Muscle layer of colon (tissue), 2 donors: Measurements from ENCODE around the gene PDCD1LG2.
"Not testable (repeated sequence)": the region's sequence is repeated elsewhere in the genome, so short reads cannot be mapped to it uniquely, and the experiment has no call there.

ENCODE experiments used
- H3K27ac ChIP-seq: one replicate; pipeline ENCODE4 v1.7.0; 2013; ENCODE audit warnings: low read depth, mild to moderate bottlenecking, low read length, moderate library complexity
- H3K27me3 ChIP-seq, 2 donors: one replicate each; pipeline ENCODE4 v1.7.0; 2013; ENCODE audit warnings: low read length in 2 of 2, mild to moderate bottlenecking in 2 of 2; ENCODE audit not compliant: insufficient read depth in 2 of 2, control insufficient read depth in 1 of 2
- H3K36me3 ChIP-seq: one replicate; pipeline ENCODE4 v1.7.0; 2013; ENCODE audit warnings: mild to moderate bottlenecking, low read length; ENCODE audit not compliant: insufficient read depth
- H3K4me1 ChIP-seq: one replicate; pipeline ENCODE4 v1.7.0; 2013; ENCODE audit warnings: mild to moderate bottlenecking, low read length; ENCODE audit not compliant: insufficient read depth
- H3K4me3 ChIP-seq, 2 donors: one replicate each; pipeline ENCODE4 v1.7.0; 2013; ENCODE audit warnings: low read length in 2 of 2, low read depth in 1 of 2, mild to moderate bottlenecking in 1 of 2, moderate library complexity in 1 of 2
- H3K9ac ChIP-seq: one replicate; pipeline ENCODE4 v1.7.0; 2013; ENCODE audit warnings: low read length
- H3K9me3 ChIP-seq: one replicate; pipeline ENCODE4 v1.7.0; 2013; ENCODE audit warnings: mild to moderate bottlenecking, low read length
- donor health status: abdominal sarcoma.
- donor health status: Adenocarcinoma of cecum.

The PDCD1LG2 gene

DNA sequence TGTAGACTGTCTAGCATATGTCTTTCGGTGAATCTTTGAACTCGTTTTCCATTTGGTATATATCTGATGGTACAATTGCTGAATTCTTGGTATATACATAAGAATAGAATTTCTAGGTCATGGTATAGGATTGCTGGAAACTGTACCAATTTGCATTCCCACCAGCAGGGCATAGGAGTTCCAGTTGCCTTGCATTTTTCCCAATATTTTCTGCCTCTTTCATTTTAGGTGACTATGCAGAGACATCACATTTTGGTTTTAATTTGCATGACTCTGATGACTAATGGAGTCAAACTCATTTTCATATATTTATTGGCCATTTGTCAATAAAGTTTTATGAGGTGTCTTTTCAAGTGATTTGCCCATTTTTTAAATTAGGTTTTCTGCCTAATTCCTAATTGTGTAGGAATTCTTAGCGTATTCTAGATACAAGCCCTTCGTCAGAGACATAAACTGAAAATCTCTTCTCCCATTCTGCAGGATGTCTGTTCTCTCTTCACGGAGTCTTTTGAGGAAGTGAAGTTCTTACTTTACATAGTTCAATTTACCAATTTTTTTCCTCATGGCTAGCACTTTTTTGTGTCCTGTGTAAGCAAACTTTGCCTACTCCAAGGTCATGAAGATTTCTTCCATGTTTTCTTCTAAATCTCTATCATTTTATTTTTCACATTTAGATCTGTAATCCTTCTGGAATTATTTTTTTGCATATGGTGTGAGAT lies 28.9 kb upstream of the PDCD1LG2 start:
- no peaks in the 10 kb centered on the region for H3K4me1 ChIP-seq
- no peak overlapping the region for H3K27ac ChIP-seq
- H3K9ac ChIP-seq: no peak overlapping the region
- H3K36me3 ChIP-seq: no peaks in the 10 kb centered on the region
- no peak overlapping the region for H3K4me3 ChIP-seq
- no peaks in the 10 kb centered on the region for H3K27me3 ChIP-seq
- no peaks in the 10 kb centered on the region for H3K9me3 ChIP-seq

DNA sequence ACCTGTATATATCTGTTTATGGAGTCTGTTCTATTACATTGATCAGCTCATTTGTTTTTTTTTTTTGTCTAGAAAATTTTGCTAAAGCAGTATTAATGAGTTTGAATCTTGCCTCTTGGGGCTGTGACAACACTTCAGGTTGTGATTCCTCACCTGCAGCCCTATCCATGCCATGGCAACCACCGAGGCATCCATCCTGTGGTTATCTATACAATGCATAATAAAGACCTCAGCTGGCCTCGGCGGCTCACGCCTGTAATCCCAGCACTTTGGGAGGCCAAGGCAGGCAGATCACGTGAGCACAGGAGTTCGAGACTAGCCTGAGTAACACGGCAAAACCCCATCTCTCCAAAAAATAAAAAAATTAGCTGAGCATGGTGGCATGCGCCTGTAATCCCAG lies 28.1 kb upstream of the PDCD1LG2 start:
- Histone ChIP-seq H3K27me3 (no peaks in the 10 kb centered on the region), H3K4me1 (no peaks in the 10 kb centered on the region), H3K36me3 (no peaks in the 10 kb centered on the region), H3K27ac (no peak overlapping the region), H3K4me3 (no peak overlapping the region), H3K9me3 (no peaks in the 10 kb centered on the region), H3K9ac (no peak overlapping the region)

DNA sequence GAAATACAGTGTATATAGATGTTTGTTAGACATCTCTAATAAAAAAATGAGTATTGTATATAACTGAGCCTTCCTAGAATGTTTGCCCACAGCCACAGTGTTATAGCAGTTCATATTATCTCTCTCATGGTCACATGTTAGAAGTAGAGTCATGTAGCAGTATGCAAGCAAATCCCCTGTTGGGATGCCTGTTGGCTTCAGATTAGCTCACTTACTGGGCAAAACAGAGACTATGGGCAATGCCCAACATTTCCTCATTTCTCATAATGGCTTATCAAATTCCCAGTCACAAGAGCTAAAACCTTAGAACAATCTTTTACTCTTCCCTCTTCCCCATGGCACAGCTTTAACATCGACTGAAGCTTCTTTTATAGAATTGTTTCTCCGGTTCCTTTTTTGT lies 27.0 kb upstream of the PDCD1LG2 start:
- Histone ChIP-seq H3K27me3 (no peaks in the 10 kb centered on the region), H3K9ac (no peak overlapping the region), H3K9me3 (no peaks in the 10 kb centered on the region), H3K36me3 (no peaks in the 10 kb centered on the region), H3K4me3 (no peak overlapping the region), H3K4me1 (no peaks in the 10 kb centered on the region), H3K27ac (no peak overlapping the region)

DNA sequence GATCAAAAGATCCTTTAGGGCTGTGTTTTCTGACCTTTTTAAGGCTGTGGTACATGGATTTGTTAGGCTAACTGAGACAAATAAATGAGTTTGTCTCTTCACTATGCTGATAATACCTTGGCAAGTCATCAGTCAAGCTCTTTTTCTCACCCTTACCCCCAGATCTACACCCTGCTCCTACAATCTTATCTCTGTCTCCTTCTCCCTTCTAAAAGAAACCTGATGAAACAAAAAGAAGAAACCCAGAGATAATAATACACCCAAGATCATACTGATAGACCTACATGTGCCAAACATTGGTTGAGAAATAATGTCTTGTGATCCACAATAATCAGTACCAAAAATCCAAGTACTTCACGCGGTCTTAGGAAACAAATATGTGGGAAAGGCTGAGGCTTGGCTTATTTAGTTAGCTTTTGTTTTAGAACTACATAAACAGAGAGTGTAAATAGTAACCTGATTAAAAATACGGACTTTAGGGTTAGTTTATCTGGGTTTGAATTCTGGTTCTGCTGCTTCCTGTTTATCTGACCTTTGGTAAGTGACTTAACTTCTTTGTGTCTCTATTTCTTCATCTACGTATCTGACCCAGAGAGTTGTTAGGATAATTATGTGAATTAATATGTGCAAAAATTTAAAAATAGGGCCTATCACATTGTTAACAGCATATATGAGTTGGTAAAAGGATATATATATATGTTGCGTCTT lies 24.8 kb upstream of the PDCD1LG2 start:
- Histone ChIP-seq H3K4me3 (no peak overlapping the region), H3K4me1 (no peaks in the 10 kb centered on the region), H3K9ac (no peak overlapping the region), H3K9me3 (no peaks in the 10 kb centered on the region), H3K36me3 (no peaks in the 10 kb centered on the region), H3K27me3 (no peaks in the 10 kb centered on the region), H3K27ac (no peak overlapping the region)

DNA sequence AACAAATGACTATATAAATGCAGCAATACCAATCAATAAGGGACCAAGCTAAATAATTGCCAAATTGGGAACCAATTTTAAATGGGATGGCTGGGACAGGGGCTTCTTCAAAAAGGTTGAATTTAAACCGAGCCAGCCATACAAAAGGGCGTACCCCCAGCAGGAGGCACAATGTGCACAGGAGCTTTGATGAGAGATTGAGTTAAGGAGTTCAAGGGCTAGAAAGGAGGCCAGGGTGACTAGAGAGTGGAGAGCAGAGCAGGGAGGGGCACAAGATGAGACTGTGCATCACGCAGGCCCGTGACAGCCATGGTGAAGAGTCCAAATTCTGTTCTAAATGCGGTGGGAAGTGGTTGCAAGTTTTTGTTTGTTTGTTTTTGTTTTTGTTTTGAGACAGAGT lies 23.3 kb upstream of the PDCD1LG2 start:
- H3K36me3 ChIP-seq: no peaks in the 10 kb centered on the region
- H3K9ac ChIP-seq: no peak overlapping the region
- H3K27me3 ChIP-seq: no peaks in the 10 kb centered on the region
- no peak overlapping the region for H3K27ac ChIP-seq
- no peaks in the 10 kb centered on the region for H3K9me3 ChIP-seq
- no peaks in the 10 kb centered on the region for H3K4me1 ChIP-seq
- no peak overlapping the region for H3K4me3 ChIP-seq

DNA sequence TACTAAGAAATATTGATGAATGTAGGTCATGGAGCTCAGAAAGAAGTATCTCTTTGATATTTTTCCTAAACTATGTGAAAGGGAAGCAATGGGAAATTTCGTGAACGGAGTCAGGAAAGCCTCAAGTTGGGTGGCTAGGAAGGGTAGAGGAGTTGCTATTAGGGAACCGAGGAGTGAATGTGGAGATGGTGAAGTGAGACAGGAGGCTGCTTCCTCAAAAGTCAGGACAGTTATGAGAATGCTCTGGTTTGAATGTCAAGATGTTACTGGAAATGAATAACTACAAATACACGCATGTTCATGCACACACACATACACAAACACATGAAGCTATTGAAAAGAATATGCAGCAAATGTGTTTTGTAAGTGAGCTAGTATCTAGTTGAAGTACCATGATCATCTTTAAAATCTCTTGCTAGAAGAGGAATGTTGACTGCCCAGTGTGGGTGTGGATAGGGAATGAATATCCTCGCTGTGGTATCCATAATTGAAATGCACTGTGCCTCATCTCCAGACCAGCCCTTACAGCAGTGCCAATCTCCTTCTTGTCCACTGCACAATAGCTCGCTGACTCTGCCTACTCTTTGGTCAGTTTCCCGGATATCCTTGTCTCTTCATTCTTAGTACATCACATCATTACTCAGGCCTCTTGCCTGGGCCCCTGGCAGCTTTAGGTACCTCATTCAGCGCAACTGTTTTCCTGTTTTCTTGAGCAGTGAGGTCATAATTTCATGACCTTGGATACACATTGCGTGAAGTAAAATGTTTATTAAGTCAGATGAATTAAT lies 21.9 kb upstream of the PDCD1LG2 start:
- no peaks in the 10 kb centered on the region for H3K27me3 ChIP-seq
- H3K4me1 ChIP-seq: no peaks in the 10 kb centered on the region
- no peak overlapping the region for H3K4me3 ChIP-seq
- no peaks in the 10 kb centered on the region for H3K9me3 ChIP-seq
- H3K36me3 ChIP-seq: no peaks in the 10 kb centered on the region
- H3K9ac ChIP-seq: no peak overlapping the region
- no peak overlapping the region for H3K27ac ChIP-seq

DNA sequence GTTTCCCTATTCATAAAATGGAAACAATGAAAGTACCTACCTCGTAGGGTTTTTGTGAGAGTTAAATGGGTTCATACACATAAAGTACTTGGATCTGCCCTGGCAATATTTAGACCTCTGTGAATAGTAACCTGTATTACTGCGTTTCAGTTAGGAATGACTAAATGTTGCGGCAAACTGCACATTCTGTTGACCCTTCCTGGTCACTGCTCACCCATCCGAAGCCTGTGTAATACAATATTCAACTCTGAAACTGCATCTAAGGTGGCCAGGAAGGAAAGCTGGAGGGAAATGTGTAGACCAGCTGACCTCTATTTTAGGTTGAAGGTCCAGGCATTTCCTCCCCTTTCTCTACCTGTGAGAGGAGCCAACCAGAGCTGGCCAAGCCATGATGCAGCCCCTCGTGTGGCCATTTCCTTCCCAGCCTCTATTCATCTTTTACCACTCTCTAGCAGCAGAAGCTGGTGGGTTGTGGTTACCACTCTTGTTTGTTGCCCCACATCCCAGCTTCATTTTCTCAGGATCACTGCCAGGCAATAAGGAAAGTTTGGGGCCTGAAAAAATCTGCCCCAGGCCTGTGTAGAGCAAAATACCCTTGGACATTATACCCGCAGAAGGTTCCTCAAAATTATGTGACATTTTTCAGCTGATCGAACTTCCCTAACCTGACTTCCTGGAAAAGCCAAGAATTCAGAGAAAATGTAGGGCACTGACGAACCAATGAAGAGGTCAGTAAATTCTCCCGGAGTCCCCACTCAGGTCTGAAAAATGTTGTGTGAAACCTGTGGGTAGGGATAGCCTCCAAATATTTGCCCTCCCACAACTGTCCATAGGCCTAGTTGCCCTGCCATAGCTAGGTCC lies 20.5 kb upstream of the PDCD1LG2 start:
- Histone ChIP-seq H3K9ac (no peak overlapping the region), H3K36me3 (no peaks in the 10 kb centered on the region), H3K27ac (no peak overlapping the region), H3K9me3 (no peaks in the 10 kb centered on the region), H3K27me3 (no peaks in the 10 kb centered on the region), H3K4me1 (no peaks in the 10 kb centered on the region), H3K4me3 (no peak overlapping the region)

DNA sequence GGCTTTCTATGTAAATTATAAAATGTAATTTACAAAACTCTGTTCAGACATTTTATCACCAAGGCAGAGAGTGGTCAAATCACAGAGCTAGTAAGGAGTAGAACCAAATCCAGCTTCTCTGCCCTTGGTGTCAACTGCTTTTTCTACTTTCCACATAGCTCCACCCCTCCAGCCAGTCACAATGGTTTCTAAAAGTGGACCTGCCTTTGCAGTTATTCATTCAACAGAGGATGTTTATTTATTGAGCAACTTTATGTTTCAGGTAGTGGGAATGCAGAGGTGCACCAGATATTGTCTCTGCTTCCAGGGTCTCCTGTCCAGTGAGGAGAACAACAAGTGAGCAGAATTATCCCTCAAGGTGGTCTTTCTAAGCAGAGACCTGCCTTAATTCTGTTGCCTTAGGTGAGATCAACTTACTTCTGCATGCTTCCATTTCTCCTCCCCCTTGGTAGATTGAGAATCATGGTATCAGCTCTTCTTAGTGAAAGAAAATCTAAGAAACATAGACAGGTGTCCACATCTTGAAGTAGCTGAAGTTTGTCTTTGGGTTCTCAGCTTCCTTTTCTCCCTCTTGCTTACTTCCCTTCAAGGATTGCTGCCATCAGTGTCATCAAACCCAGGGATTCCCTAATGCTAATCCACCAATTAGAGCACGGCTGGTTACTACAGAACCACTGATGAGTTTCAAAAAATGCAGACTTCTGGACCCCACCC lies 17.2 kb upstream of the PDCD1LG2 start:
- H3K36me3 ChIP-seq: no peaks in the 10 kb centered on the region
- H3K9ac ChIP-seq: no peak overlapping the region
- no peaks in the 10 kb centered on the region for H3K9me3 ChIP-seq
- H3K4me3 ChIP-seq: no peak overlapping the region
- no peaks in the 10 kb centered on the region for H3K4me1 ChIP-seq
- no peak overlapping the region for H3K27ac ChIP-seq
- no peaks in the 10 kb centered on the region for H3K27me3 ChIP-seq

DNA sequence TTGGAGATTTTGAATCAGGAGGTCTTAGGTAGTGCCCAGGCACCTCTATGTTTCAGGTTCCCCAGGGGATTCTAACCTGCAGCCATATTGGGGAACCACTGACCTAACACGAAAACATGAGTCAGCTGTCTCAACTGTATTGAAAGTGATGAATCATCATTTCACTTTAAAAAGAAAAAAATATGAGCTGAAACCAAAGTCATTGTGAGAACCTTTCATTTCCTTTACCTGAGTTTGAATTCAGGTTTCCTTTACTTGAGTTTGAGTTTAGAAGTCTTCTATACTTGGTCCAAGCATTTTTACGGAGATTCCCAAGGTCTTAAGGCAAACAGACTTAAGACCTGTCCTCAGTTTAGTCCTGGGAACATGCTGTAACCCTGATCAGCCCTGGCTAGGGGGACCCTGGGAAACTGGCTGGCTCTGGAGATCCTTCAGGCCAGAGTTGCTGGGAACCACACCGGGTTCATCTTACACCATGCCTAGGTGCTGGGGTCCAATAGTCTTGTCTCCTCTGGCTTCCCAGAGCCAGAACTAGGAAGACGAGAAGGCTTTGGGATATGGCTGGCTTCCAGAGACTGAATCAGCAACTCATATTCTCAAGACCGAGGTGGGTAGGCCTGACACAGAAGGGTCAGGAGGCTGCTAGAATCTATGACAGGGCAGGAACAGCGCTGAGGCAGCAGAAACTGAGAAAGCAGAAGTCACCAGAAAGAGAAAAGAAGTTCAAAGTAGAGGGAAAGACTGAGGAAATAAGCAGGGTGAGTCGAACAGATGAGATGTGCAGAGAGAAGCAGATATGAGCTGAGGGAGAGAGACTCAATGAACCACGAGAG lies 16.4 kb upstream of the PDCD1LG2 start:
- Histone ChIP-seq H3K4me1 (no peaks in the 10 kb centered on the region), H3K36me3 (no peaks in the 10 kb centered on the region), H3K27ac (no peak overlapping the region), H3K9me3 (no peaks in the 10 kb centered on the region), H3K4me3 (no peak overlapping the region), H3K27me3 (no peaks in the 10 kb centered on the region), H3K9ac (no peak overlapping the region)

DNA sequence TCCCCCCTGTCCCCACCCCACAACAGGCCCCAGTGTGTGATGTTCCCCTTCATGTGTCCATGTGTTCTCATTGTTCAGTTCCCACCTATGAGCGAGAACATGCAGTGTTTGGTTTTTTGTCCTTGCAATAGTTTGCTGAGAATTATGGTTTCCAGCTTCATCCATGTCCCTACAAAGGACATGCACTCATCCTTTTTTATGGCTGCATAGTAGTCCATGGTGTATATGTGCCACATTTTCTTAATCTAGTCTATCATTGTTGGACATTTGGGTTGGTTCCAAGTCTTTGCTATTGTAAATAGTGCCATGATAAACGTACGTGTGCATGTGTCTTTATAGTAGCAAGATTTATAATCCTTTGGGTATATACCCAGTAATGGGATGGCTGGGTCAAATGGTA lies 15.6 kb upstream of the PDCD1LG2 start:
- H3K27me3 ChIP-seq, H3K4me1 ChIP-seq, H3K4me3 ChIP-seq, H3K27ac ChIP-seq, H3K9ac ChIP-seq, H3K9me3 ChIP-seq, H3K36me3 ChIP-seq: not testable (repeated sequence)
